ENCODE results near the gene CES2. TPM values are rescaled to one million over a fixed set of nuclear protein-coding genes. Genes with fewer than 3 reads are reported as not detected.

Gene CES2
- total RNA-seq, 1 experiment from 2014 or later = 37.6 TPM

DNA sequence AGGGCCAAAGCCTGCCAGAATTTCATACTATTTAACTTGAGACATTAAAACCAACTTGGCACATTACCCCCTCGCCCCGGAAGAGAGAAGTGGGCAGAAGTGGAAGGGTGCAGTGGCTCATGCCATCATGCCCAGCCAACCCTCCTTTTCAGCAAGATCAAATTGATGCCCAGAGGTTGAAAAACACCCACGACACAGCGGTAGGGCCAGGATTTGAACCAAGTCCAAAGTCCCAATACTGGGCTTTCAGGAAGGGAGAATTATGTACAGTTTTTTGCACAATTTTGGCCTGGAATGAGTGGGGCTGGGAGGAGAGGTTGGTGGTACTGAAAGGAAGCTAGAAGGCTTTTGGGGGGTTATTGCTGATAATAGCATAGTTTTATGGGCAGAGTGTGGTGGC lies 44.0 kb upstream of the CES2 start:
- Histone ChIP-seq H3K27me3 (replicated peaks; ENCODE audit: insufficient read depth, low read depth, low read length, poor library complexity) (no peaks in the 10 kb centered on the region), H3K9me3 (ENCODE audit: low read depth, low read length, poor library complexity, severe bottlenecking) (no peaks in the 10 kb centered on the region), H3K4me1 (ENCODE audit: insufficient read depth, low read length, poor library complexity, severe bottlenecking) (peaks cover 9% of the 10 kb centered on the region), H3K36me3 (ENCODE audit: insufficient read depth, low read length, poor library complexity, severe bottlenecking) (peaks cover 18% of the 10 kb centered on the region), H3K4me3 (ENCODE audit: low read depth, low read length, poor library complexity, severe bottlenecking) (no peak overlapping the region), H3K27ac (ENCODE audit: low read depth, low read length, poor library complexity, severe bottlenecking) (no peak overlapping the region)
- ChIA-PET POLR2A (ENCODE audit: low non-redundant PET) (no interaction called here), CTCF (no interaction called here)
- BruUV-seq (replicated peaks) = no TSS peak
- TF ChIP-seq EZH2 (IDR thresholded peaks at IDR 0.05; ENCODE audit: borderline replicate concordance, low read depth, low read length, poor library complexity, severe bottlenecking) = no peak
- TF ChIP-seq CTCF (conservative IDR thresholded peaks at IDR 0.05; ENCODE audit: low read depth, low read length) = no peak
- intact Hi-C loops (cut with micrococcal nuclease; ENCODE audit: unreplicated experiment) = loop anchor here (10.0 kb wide), 1 partner anchor 263 kb away; the partner anchor contains the start of genes B3GNT9, FBXL8 and TRADD
- DNase-seq (ENCODE audit: low spot score) = no peak

GRCh38 chr16:66891797-66892196 lies 43.5 kb upstream of the CES2 start:
- BruUV-seq (replicated peaks) = no TSS peak

DNA sequence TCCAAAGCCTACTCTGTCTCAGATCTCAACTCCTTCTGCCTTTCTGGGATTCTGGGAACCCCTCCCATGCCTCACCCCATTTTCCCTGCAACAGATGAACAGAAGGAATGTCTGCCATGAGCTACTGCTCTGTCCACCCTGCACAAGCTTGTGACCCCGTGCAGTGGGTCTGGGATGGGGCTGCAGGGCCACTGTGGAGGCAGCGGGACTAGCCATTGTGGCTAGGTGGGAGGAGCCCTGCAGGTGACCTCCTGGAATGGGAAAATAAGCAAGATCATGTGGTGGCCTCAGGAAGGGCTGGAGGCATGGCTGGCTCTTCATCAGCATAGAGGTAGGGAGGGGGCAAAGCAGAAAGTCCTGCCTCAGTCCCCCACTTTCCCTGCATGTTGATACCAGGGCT lies 41.3 kb upstream of the CES2 start:
- H3K4me3 ChIP-seq (ENCODE audit: low read depth, low read length, poor library complexity, severe bottlenecking) = no peak overlapping the region
- H3K4me1 ChIP-seq (ENCODE audit: insufficient read depth, low read length, poor library complexity, severe bottlenecking) = no peaks in the 10 kb centered on the region
- ChIA-PET POLR2A (ENCODE audit: low non-redundant PET) (no interaction called here), CTCF (interaction anchor here (0.6 kb wide), 1 partner anchor 23 kb away, joined by 3 read pairs; no protein-coding TSS in a partner anchor)
- no TSS peak for BruUV-seq (replicated peaks)
- H3K27ac ChIP-seq (ENCODE audit: low read depth, low read length, poor library complexity, severe bottlenecking) = no peak overlapping the region
- intact Hi-C loops (cut with micrococcal nuclease; ENCODE audit: unreplicated experiment) = loop anchor here (10.0 kb wide), 1 partner anchor 261 kb away; the partner anchor contains the start of genes B3GNT9, FBXL8 and TRADD
- peaks cover 3% of the 10 kb centered on the region for H3K36me3 ChIP-seq (ENCODE audit: insufficient read depth, low read length, poor library complexity, severe bottlenecking)
- H3K27me3 ChIP-seq (replicated peaks; ENCODE audit: insufficient read depth, low read depth, low read length, poor library complexity) = no peaks in the 10 kb centered on the region
- no peak for TF ChIP-seq CTCF (conservative IDR thresholded peaks at IDR 0.05; ENCODE audit: low read depth, low read length)
- TF ChIP-seq EZH2 (IDR thresholded peaks at IDR 0.05; ENCODE audit: borderline replicate concordance, low read depth, low read length, poor library complexity, severe bottlenecking) = no peak
- DNase-seq (ENCODE audit: low spot score) = no peak
- no peaks in the 10 kb centered on the region for H3K9me3 ChIP-seq (ENCODE audit: low read depth, low read length, poor library complexity, severe bottlenecking)

More at GRCh38 chr16:66891797-66892196, 43.5 kb upstream of the CES2 start:
- TF ChIP-seq EZH2 (IDR thresholded peaks at IDR 0.05; ENCODE audit: borderline replicate concordance, low read depth, low read length, poor library complexity, severe bottlenecking) (no peak), CTCF (conservative IDR thresholded peaks at IDR 0.05; ENCODE audit: low read depth, low read length) (no peak)
- DNase-seq (ENCODE audit: low spot score) = no peak
- intact Hi-C loops (cut with micrococcal nuclease; ENCODE audit: unreplicated experiment) = loop anchor here (10.0 kb wide), 1 partner anchor 263 kb away; the partner anchor contains the start of genes B3GNT9, FBXL8 and TRADD
- H3K27me3 ChIP-seq (replicated peaks; ENCODE audit: insufficient read depth, low read depth, low read length, poor library complexity) = no peaks in the 10 kb centered on the region
- peaks cover 14% of the 10 kb centered on the region for H3K36me3 ChIP-seq (ENCODE audit: insufficient read depth, low read length, poor library complexity, severe bottlenecking)
- POLR2A ChIA-PET (ENCODE audit: low non-redundant PET) = interaction anchor here (0.6 kb wide), 1 partner anchor 40 kb away, joined by 7 read pairs; no protein-coding TSS in a partner anchor
- H3K9me3 ChIP-seq (ENCODE audit: low read depth, low read length, poor library complexity, severe bottlenecking) = no peaks in the 10 kb centered on the region
- no peak overlapping the region for H3K27ac ChIP-seq (ENCODE audit: low read depth, low read length, poor library complexity, severe bottlenecking)
- H3K4me1 ChIP-seq (ENCODE audit: insufficient read depth, low read length, poor library complexity, severe bottlenecking) = peaks cover 6% of the 10 kb centered on the region
- no peak overlapping the region for H3K4me3 ChIP-seq (ENCODE audit: low read depth, low read length, poor library complexity, severe bottlenecking)
- CTCF ChIA-PET = interaction anchor here (0.6 kb wide), 1 partner anchor 150 kb away, joined by 12 read pairs; no protein-coding TSS in a partner anchor

Measured in A673 (cell line).